ENCODE data around the gene HNRNPL. TPM values are rescaled to one million over a fixed set of nuclear protein-coding genes. Genes with fewer than 3 reads are reported as not detected.

The HNRNPL gene
- polyA plus RNA-seq, 1 experiment: 316 TPM

DNA sequence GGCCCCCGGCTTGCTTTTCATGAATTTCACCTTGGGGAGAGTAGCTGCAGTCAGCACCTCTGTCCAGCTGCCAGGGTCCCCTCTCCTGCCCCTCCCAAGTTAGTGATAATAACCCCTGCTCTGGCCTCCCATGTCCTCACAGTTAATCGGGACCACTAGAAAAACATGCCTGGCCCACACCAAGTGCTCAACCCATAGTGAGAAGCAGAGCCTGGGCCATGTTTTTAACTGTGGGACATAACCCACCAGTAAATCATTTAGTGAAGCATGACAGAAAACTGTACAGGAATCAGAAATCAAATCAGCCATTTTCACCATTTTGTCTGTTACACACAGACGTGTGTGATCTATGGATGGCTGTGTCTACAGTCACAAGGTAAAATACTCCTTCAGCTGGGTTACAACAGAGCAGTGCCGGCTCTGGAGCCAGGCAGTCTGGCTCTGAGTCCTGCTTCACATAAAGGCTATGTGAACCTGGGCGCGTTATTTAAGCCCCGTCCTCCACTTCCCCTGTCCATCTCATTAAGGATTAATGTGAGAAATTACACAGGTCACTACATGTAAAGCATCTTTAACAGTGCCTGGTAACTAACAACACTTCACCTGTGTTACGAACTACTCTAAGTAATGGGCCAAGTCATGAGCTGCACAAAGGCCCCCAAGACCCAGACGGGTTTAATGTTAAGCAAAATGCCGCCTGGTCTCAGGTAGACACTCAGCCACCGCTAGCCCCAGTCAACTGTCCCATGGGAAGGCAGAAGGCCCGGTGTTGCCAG lies 10.6 kb downstream of the HNRNPL start:
- CTCF ChIA-PET: no interaction called here
- no peak for DNase-seq (ENCODE audit: low read depth, low spot score)
- POLR2A ChIA-PET: interaction anchor here (1.5 to 1.7 kb wide), 2 partner anchors 10 to 106 kb away, joined by 5 to 7 read pairs; no protein-coding TSS in a partner anchor
- no peaks in the 10 kb centered on the region for H3K9me3 ChIP-seq (ENCODE audit: control insufficient read depth, insufficient read depth, low read length)
- H3K4me3 ChIP-seq (ENCODE audit: low read depth, low read length): no peak overlapping the region
- TF ChIP-seq, protein P1, sequence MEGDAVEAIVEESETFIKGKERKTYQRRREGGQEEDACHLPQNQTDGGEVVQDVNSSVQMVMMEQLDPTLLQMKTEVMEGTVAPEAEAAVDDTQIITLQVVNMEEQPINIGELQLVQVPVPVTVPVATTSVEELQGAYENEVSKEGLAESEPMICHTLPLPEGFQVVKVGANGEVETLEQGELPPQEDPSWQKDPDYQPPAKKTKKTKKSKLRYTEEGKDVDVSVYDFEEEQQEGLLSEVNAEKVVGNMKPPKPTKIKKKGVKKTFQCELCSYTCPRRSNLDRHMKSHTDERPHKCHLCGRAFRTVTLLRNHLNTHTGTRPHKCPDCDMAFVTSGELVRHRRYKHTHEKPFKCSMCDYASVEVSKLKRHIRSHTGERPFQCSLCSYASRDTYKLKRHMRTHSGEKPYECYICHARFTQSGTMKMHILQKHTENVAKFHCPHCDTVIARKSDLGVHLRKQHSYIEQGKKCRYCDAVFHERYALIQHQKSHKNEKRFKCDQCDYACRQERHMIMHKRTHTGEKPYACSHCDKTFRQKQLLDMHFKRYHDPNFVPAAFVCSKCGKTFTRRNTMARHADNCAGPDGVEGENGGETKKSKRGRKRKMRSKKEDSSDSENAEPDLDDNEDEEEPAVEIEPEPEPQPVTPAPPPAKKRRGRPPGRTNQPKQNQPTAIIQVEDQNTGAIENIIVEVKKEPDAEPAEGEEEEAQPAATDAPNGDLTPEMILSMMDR (IDR thresholded peaks at IDR 0.05; ENCODE audit: low read depth, low read length): no peak
- no peaks in the 10 kb centered on the region for H3K27me3 ChIP-seq (ENCODE audit: control insufficient read depth, insufficient read depth, low read length)
- H3K27ac ChIP-seq (ENCODE audit: low read depth, low read length): no peak overlapping the region

DNA sequence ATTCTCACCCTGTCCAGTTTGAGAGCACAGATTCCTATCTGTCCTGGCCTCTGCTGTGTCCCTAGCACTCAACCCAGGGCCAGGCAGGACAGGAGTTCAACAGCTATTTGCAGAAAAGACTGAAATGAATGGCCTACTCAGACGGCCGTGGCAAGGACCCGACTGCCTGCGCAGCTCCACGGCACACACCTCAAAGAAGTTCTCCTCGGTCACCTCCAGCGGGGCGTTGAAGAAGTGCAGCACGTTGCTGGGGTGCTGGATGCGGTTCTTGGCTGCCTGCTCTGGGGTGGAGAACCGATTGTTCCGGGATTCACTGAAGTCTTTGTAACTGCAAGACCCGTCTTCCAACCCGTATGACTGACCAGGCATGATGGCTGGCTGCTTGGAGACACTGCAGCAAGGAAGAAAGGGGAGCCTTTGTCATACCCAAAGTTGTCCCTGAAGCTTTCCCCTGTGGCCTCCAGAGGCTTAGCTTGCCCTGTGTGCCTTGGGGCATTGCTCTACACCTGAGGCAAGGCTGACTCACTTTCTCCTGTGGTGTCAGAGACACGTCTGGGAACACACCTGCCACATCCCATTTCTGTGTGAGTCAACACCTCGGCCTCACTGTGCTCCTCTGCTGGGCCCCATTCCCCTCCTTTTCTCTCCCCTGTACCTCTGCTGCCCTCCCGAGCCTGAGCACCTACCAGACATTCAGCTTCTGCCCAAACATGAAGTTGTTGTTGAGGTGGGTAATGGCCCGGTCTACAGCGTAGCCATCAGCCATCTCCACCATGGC lies 11.4 kb downstream of the HNRNPL start:
- POLR2A ChIA-PET: interaction anchor here (1.1 to 1.7 kb wide), 4 partner anchors 8 to 106 kb away, joined by 3 to 7 read pairs (median 4); partner anchors contain the start of gene NFKBIB
- Histone ChIP-seq H3K9me3 (ENCODE audit: control insufficient read depth, insufficient read depth, low read length) (no peaks in the 10 kb centered on the region), H3K4me3 (ENCODE audit: low read depth, low read length) (no peak overlapping the region), H3K27me3 (ENCODE audit: control insufficient read depth, insufficient read depth, low read length) (no peaks in the 10 kb centered on the region), H3K27ac (ENCODE audit: low read depth, low read length) (peak overlapping the region; percentile 21)
- TF ChIP-seq, protein P1 (IDR thresholded peaks at IDR 0.05; ENCODE audit: low read depth, low read length): no peak
- CTCF ChIA-PET: no interaction called here
- no peak for DNase-seq (ENCODE audit: low read depth, low spot score)

GRCh38 chr19:38837656-38838121 lies 12.1 kb downstream of the HNRNPL start:
- ChIA-PET CTCF (no interaction called here), POLR2A (interaction anchor here (0.6 to 1.5 kb wide), 4 partner anchors 9 to 1489 kb away, joined by 3 to 5 read pairs (median 4); partner anchors contain the start of gene NFKBIB)
- TF ChIP-seq, protein P1 (IDR thresholded peaks at IDR 0.05; ENCODE audit: low read depth, low read length): no peak
- Histone ChIP-seq H3K27me3 (ENCODE audit: control insufficient read depth, insufficient read depth, low read length) (no peaks in the 10 kb centered on the region), H3K27ac (ENCODE audit: low read depth, low read length) (peak overlapping the region; percentile 21), H3K4me3 (ENCODE audit: low read depth, low read length) (no peak overlapping the region), H3K9me3 (ENCODE audit: control insufficient read depth, insufficient read depth, low read length) (no peaks in the 10 kb centered on the region)
- DNase-seq (ENCODE audit: low read depth, low spot score): no peak

GRCh38 chr19:38836983-38837626 lies 12.7 kb downstream of the HNRNPL start:
- Histone ChIP-seq H3K27ac (ENCODE audit: low read depth, low read length) (peak overlapping the region; percentile 24), H3K4me3 (ENCODE audit: low read depth, low read length) (no peak overlapping the region), H3K9me3 (ENCODE audit: control insufficient read depth, insufficient read depth, low read length) (no peaks in the 10 kb centered on the region), H3K27me3 (ENCODE audit: control insufficient read depth, insufficient read depth, low read length) (no peaks in the 10 kb centered on the region)
- DNase-seq (ENCODE audit: low read depth, low spot score): no peak
- CTCF ChIA-PET: no interaction called here
- POLR2A ChIA-PET: interaction anchor here (0.6 to 1.5 kb wide), 4 partner anchors 9 to 1490 kb away, joined by 3 to 5 read pairs (median 4); partner anchors contain the start of gene NFKBIB
- TF ChIP-seq, protein P1 (IDR thresholded peaks at IDR 0.05; ENCODE audit: low read depth, low read length): no peak

All from AG04450 (cell line).